Nephron (organoid): ENCODE measurements around the gene CLN6.
"Not testable (repeated sequence)": the region's sequence is repeated elsewhere in the genome, so short reads cannot be mapped to it uniquely, and the experiment has no call there.

Experiments used
- H3K27ac Mint-ChIP-seq, 3 experiments: 2 replicates each; pipeline ENCODE4 v1.8.0; 2020; ENCODE audit warnings: mixed read lengths in 3 of 3, mild to moderate bottlenecking in 2 of 3, moderate library complexity in 1 of 3
- H3K27me3 Mint-ChIP-seq: 2 replicates; pipeline ENCODE4 v1.8.0; 2021; ENCODE audit warnings: low read depth, mild to moderate bottlenecking, moderate library complexity, mixed read lengths
- H3K36me3 Mint-ChIP-seq: 2 replicates; pipeline ENCODE4 v1.8.0; 2020; ENCODE audit warnings: low read depth, mixed read lengths
- H3K4me1 Mint-ChIP-seq: 2 replicates; pipeline ENCODE4 v1.8.0; 2020; ENCODE audit warnings: mixed read lengths
- H3K4me3 Mint-ChIP-seq, 3 experiments: 2 replicates each; pipeline ENCODE4 v1.8.0; 2020; ENCODE audit warnings: mild to moderate bottlenecking in 3 of 3, mixed read lengths in 3 of 3, moderate library complexity in 2 of 3
- H3K9me3 Mint-ChIP-seq: 2 replicates; pipeline ENCODE4 v1.8.0; 2020; ENCODE audit warnings: mixed read lengths
- TF ChIP-seq, protein P1 (sequence below), 3 experiments: fragments of 200-600 bp; sonication (generic); IDR thresholded peaks; one replicate each; pipeline ENCODE4 v1.5.0; 2021; ENCODE audit warnings: antibody characterized with exemption in 3 of 3; ENCODE audit not compliant: unreplicated experiment in 3 of 3

Gene CLN6

DNA sequence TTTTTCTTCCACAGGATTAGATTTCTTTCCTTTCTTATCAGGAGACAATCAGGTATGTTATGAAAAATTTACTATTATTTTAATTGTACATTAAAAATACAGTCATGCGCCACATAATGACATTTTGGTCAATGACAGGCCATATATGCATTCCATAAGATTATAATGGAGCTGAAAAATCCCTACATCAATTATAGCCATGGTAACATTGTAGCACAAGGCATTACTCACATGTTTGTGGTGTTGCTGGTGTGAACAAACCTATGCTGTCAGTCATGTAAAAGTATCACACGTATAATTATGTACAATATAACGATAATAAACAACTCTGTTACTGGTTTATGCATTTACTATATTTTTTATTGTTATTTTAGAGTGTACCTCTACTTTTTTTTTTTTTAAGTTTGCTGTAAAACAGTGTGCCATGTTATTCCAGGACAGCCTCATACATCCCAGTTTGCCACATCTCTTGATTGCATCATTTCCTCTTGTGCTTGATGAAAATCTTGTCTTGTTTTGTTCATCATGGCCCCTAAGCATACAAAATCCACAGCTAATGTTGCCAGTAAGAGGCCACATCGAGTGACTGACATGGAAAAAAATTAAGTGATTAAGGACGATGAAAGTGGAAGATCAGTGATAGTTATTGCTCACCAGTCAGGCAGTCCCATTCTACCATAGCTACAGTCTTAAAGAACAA, 45.8 kb downstream of the CLN6 start:
- H3K36me3 Mint-ChIP-seq, result peaks cover 68% of the 10 kb centered on the region
- TF ChIP-seq, protein P1, sequence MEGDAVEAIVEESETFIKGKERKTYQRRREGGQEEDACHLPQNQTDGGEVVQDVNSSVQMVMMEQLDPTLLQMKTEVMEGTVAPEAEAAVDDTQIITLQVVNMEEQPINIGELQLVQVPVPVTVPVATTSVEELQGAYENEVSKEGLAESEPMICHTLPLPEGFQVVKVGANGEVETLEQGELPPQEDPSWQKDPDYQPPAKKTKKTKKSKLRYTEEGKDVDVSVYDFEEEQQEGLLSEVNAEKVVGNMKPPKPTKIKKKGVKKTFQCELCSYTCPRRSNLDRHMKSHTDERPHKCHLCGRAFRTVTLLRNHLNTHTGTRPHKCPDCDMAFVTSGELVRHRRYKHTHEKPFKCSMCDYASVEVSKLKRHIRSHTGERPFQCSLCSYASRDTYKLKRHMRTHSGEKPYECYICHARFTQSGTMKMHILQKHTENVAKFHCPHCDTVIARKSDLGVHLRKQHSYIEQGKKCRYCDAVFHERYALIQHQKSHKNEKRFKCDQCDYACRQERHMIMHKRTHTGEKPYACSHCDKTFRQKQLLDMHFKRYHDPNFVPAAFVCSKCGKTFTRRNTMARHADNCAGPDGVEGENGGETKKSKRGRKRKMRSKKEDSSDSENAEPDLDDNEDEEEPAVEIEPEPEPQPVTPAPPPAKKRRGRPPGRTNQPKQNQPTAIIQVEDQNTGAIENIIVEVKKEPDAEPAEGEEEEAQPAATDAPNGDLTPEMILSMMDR (IDR thresholded peaks at IDR 0.05; ENCODE audit: unreplicated experiment in 3 of 3), result no peak
- H3K9me3 Mint-ChIP-seq, result no peaks in the 10 kb centered on the region
- H3K27me3 Mint-ChIP-seq, result no peaks in the 10 kb centered on the region
- H3K27ac Mint-ChIP-seq, result no peak overlapping the region
- no peak overlapping the region for H3K4me3 Mint-ChIP-seq
- peaks cover 16% of the 10 kb centered on the region for H3K4me1 Mint-ChIP-seq

DNA sequence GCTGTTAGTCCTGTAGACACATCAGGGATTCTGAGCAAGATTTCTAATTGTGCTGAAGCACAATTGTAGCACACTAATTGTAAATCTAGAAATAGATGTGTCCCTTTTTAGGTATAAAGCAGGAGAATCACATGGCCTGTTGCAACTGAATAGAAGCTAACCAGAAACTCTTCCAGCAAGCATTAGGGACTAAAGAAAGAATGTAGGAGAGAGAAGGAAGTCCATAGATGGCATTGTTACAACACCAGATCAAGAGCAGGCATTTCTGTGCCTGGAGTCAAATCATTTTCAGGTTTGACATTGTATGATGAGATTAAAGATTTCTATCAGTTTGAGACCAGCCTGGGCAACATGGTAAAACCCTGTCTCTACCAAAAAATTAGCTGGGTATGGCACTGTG, 51.8 kb downstream of the CLN6 start:
- H3K27ac Mint-ChIP-seq, result no peak overlapping the region
- peaks cover 65% of the 10 kb centered on the region for H3K36me3 Mint-ChIP-seq
- no peak overlapping the region for H3K4me3 Mint-ChIP-seq
- H3K4me1 Mint-ChIP-seq, result no peaks in the 10 kb centered on the region
- no peaks in the 10 kb centered on the region for H3K27me3 Mint-ChIP-seq
- TF ChIP-seq, protein P1 (IDR thresholded peaks at IDR 0.05; ENCODE audit: unreplicated experiment in 3 of 3), result no peak
- no peaks in the 10 kb centered on the region for H3K9me3 Mint-ChIP-seq

DNA sequence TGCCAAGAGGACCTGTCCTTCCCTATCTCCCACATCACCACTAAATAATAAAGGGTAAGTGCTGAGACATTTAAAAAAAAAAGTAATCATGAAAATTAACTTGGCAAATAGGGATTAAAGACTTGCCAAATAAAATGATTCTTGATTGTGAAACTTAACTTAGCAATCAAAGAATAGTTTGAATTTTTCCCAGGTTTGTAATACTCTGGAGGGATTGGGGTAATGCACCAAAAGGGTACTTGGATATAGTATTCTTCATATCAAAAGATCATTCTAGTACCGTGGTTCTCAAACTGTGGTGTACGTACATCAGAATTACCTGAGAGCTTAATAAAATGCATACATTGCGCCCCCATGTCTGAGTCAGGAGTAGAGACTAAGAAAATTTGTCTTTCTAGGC, 52.9 kb downstream of the CLN6 start:
- no peak overlapping the region for H3K27ac Mint-ChIP-seq
- H3K36me3 Mint-ChIP-seq, result peaks cover 60% of the 10 kb centered on the region
- H3K4me3 Mint-ChIP-seq, result no peak overlapping the region
- TF ChIP-seq, protein P1 (IDR thresholded peaks at IDR 0.05; ENCODE audit: unreplicated experiment in 3 of 3), result no peak
- H3K4me1 Mint-ChIP-seq, result no peaks in the 10 kb centered on the region
- no peaks in the 10 kb centered on the region for H3K9me3 Mint-ChIP-seq
- H3K27me3 Mint-ChIP-seq, result no peaks in the 10 kb centered on the region

DNA sequence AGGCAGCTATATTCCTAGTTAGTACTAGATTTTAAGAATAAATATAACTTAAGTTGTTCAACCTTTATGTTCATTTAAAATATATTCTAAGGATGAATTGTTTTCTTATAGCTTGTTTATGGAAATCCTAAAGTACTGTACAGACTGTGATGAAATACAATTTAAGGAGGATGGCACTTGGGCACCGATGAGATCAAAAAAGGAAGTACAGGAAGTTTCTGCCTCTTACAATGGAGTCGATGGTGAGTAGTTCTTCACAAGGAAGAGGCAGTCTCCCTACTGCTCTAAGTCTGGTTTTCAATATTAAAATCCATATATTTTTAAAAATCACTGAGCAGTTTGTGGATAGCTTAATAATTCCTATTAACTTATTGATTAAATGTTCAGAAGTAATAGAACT, 54.0 kb downstream of the CLN6 start:
- no peak overlapping the region for H3K27ac Mint-ChIP-seq
- no peaks in the 10 kb centered on the region for H3K4me1 Mint-ChIP-seq
- H3K4me3 Mint-ChIP-seq, result no peak overlapping the region
- no peaks in the 10 kb centered on the region for H3K9me3 Mint-ChIP-seq
- no peaks in the 10 kb centered on the region for H3K27me3 Mint-ChIP-seq
- peaks cover 60% of the 10 kb centered on the region for H3K36me3 Mint-ChIP-seq
- TF ChIP-seq, protein P1 (IDR thresholded peaks at IDR 0.05; ENCODE audit: unreplicated experiment in 3 of 3), result no peak

DNA sequence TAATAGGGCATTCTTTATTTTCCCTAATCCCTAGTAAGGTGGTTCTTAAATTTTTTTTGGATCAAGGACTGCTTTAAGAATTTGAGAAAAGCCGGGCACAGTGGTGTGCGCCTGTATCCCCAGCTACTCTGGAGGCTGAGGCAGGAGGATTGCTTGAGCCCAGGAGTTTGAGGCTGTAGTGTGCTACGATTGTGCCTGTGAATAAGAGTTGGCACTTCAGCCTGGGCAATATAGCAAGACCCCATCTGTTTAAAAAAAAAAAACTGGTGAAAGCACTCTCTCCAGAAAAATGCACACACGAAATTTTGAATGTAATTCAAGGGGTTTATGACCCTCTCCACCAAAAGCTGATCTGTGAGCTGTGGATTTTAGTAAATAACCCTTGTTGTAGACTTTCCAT, 56.4 kb downstream of the CLN6 start:
- TF ChIP-seq, protein P1 (IDR thresholded peaks at IDR 0.05; ENCODE audit: unreplicated experiment in 3 of 3), result no peak
- Mint-ChIP-seq H3K27me3 (no peaks in the 10 kb centered on the region), H3K27ac (no peak overlapping the region), H3K4me1 (no peaks in the 10 kb centered on the region), H3K4me3 (no peak overlapping the region), H3K9me3 (no peaks in the 10 kb centered on the region), H3K36me3 (peaks cover 51% of the 10 kb centered on the region)

DNA sequence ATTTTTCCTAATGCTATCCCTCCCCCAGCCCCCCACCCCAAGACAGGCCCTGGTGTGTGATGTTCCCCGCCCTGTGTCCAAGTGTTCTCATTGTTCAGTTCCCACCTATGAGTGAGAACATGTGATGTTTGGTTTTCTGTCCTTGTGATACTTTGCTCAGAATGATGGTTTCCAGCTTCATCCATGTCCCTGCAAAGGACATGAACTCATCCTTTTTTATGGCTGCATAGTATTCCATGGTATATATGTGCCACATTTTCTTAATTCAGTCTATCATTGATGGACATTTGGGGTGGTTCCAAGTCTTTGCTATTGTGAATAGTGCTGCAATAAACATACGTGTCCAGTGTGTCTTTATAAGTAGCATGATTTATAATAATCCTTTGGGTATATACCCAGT, 57.5 kb downstream of the CLN6 start:
- H3K4me3 Mint-ChIP-seq, H3K27ac Mint-ChIP-seq, H3K4me1 Mint-ChIP-seq, H3K9me3 Mint-ChIP-seq, H3K27me3 Mint-ChIP-seq: not testable (repeated sequence)
- H3K36me3 Mint-ChIP-seq, result peaks cover 45% of the 10 kb centered on the region
